Measurements from ENCODE around the gene CYRIA.

Gene CYRIA

GRCh38 chr2:16666449-16666801, 791 bp upstream of the CYRIA start:
- no peak for DNase-seq

GRCh38 chr2:16664809-16665747, 556 bp downstream of the CYRIA start:
- no peak for DNase-seq

- DNase-seq: no peak
Measured at GRCh38 chr2:16664052-16664731, 1.4 kb downstream of the CYRIA start.

GRCh38 chr2:16663121-16663905, 2.3 kb downstream of the CYRIA start:
- DNase-seq: no peak

GRCh38 chr2:16661936-16662839, 3.4 kb downstream of the CYRIA start:
- no peak for DNase-seq

GRCh38 chr2:16661526-16661925, 4.1 kb downstream of the CYRIA start:
- DNase-seq: no peak

GRCh38 chr2:16660556-16660955, 5.1 kb downstream of the CYRIA start:
- DNase-seq: no peak

- no peak for DNase-seq
Measured at GRCh38 chr2:16660114-16660513, 5.5 kb downstream of the CYRIA start.

GRCh38 chr2:16658076-16658739, 7.4 kb downstream of the CYRIA start:
- no peak for DNase-seq

GRCh38 chr2:16657671-16658070, 8.0 kb downstream of the CYRIA start:
- no peak for DNase-seq

- DNase-seq: no peak
Measured at GRCh38 chr2:16656784-16657391, 8.7 kb downstream of the CYRIA start.

GRCh38 chr2:16655905-16656642, 9.6 kb downstream of the CYRIA start:
- DNase-seq: no peak

GRCh38 chr2:16655445-16655837, 10.2 kb downstream of the CYRIA start:
- DNase-seq: no peak

GRCh38 chr2:16654833-16655444, 10.7 kb downstream of the CYRIA start:
- DNase-seq: no peak

- DNase-seq: no peak
Measured at GRCh38 chr2:16653799-16654198, 11.8 kb downstream of the CYRIA start.

- no peak for DNase-seq
Measured at GRCh38 chr2:16653083-16653375, 12.6 kb downstream of the CYRIA start.

GRCh38 chr2:16652296-16653082, 13.1 kb downstream of the CYRIA start:
- no peak for DNase-seq

GRCh38 chr2:16650287-16651249, 15.1 kb downstream of the CYRIA start:
- no peak for DNase-seq

Data from stimulated activated CD8-positive, alpha-beta memory T cell treated with anti-CD3 and anti-CD28 coated beads, Interleukin-4, amount 100 ng/mL, for 48 hours (primary cell).